Smooth muscle cell (in vitro differentiated cells): ENCODE data around the gene UBE2E2. TPM values are rescaled to one million over a fixed set of nuclear protein-coding genes. Genes with fewer than 3 reads are reported as not detected.

ENCODE experiments used
- DNase-seq: peaks from one replicate; lab custom pipeline; 2025; ENCODE audit not compliant: unreplicated experiment; lab: John Stamatoyannopoulos, UW
- H2AFZ ChIP-seq: fragments of 200-600 bp; sonication (generic); 2 replicates; pipeline ENCODE4 v1.6.0; 2016; ENCODE audit warnings: antibody characterized with exemption, low read depth, mild to moderate bottlenecking
- H3F3A ChIP-seq: fragments of 200-600 bp; sonication (generic); 2 replicates; pipeline ENCODE4 v1.6.0; 2017; ENCODE audit warnings: antibody characterized with exemption, low read depth
- H3K27ac ChIP-seq: fragments of 200-600 bp; sonication (generic); 2 replicates; pipeline ENCODE4 v1.5.1; 2016; ENCODE audit warnings: low read depth, mild to moderate bottlenecking
- H3K27me3 ChIP-seq: fragments of 200-600 bp; sonication (generic); 2 replicates; pipeline ENCODE4 v1.6.1; 2016; ENCODE audit warnings: low read depth, mild to moderate bottlenecking
- H3K36me3 ChIP-seq: fragments of 200-600 bp; sonication (generic); 2 replicates; pipeline ENCODE4 v1.5.1; 2016; ENCODE audit warnings: low read depth
- H3K4me1 ChIP-seq: fragments of 200-600 bp; sonication (generic); 2 replicates; pipeline ENCODE4 v1.5.1; 2016; ENCODE audit warnings: low read depth
- H3K4me2 ChIP-seq: fragments of 200-600 bp; sonication (generic); 2 replicates; pipeline ENCODE4 v1.6.0; 2016; ENCODE audit warnings: mild to moderate bottlenecking
- H3K4me3 ChIP-seq: fragments of 200-600 bp; sonication (generic); 2 replicates; pipeline ENCODE4 v1.5.1; 2016; ENCODE audit warnings: mild to moderate bottlenecking
- H3K79me2 ChIP-seq: fragments of 200-600 bp; sonication (generic); 2 replicates; pipeline ENCODE4 v1.6.0; 2016; ENCODE audit warnings: low read depth, mild to moderate bottlenecking
- H3K9ac ChIP-seq: fragments of 200-600 bp; sonication (generic); 2 replicates; pipeline ENCODE4 v1.6.0; 2016; ENCODE audit warnings: low read depth
- H3K9me3 ChIP-seq: fragments of 200-600 bp; sonication (generic); replicated peaks from 2 replicates; pipeline ENCODE4 v1.5.1; 2016; ENCODE audit warnings: low read depth
- H4K20me1 ChIP-seq: fragments of 200-600 bp; sonication (generic); 2 replicates; pipeline ENCODE4 v1.6.0; 2016; ENCODE audit warnings: low read depth
- CTCF ChIP-seq: fragments of 200-600 bp; sonication (generic); IDR thresholded peaks from 2 replicates; pipeline ENCODE4 v1.5.1; 2017; ENCODE audit warnings: borderline replicate concordance, mild to moderate bottlenecking, antibody characterized with exemption; ENCODE audit not compliant: insufficient read depth, poor library complexity, severe bottlenecking
- WGBS: methylation state at CpG from one replicate; pipeline ENCODE4 v1.1.7; 2016; ENCODE audit warnings: low lambda C conversion rate; 5-methylcytosine and 5-hydroxymethylcytosine counted together
- polyA plus RNA-seq: library from polyadenylated mRNA; unstranded; fragments of >200 nt; fragmentation: Nextera tagmentation; extraction: Ambion mirVana; gene quantifications from 2 replicates; pipeline ENCODE4 v1.2.1, GENCODE V29; 2016
- total RNA-seq: library from RNA; depleted of rRNA; stranded (reverse); fragments of >200 nt; gene quantifications from 2 replicates; pipeline ENCODE4 v1.2.3, GENCODE V29; 2014

The UBE2E2 gene
- total and polyA plus RNA-seq, 2 experiments from 2014 or later, result 65.9 to 121 TPM

GRCh38 chr3:23238156-23238555, 35.0 kb downstream of the UBE2E2 start:
- no peaks in the 10 kb centered on the region for H3F3A ChIP-seq
- TF ChIP-seq CTCF, result no peak
- H4K20me1 ChIP-seq, result peaks cover 99% of the 10 kb centered on the region
- no peak overlapping the region for H3K9ac ChIP-seq
- H3K9me3 ChIP-seq, result no peaks in the 10 kb centered on the region
- H3K4me2 ChIP-seq, result no peak overlapping the region
- H2AFZ ChIP-seq, result no peak overlapping the region
- DNase-seq, result no peak
- H3K27me3 ChIP-seq, result no peaks in the 10 kb centered on the region
- WGBS, result 97% methylated on average over 2 of the region's 2 CpGs
- H3K27ac ChIP-seq, result no peak overlapping the region
- H3K36me3 ChIP-seq, result no peaks in the 10 kb centered on the region
- H3K4me3 ChIP-seq, result no peak overlapping the region
- no peaks in the 10 kb centered on the region for H3K4me1 ChIP-seq
- peaks cover 65% of the 10 kb centered on the region for H3K79me2 ChIP-seq

GRCh38 chr3:23238578-23238977, 35.5 kb downstream of the UBE2E2 start:
- H3K79me2 ChIP-seq, result peaks cover 61% of the 10 kb centered on the region
- H2AFZ ChIP-seq, result no peak overlapping the region
- H3K4me3 ChIP-seq, result no peak overlapping the region
- H3F3A ChIP-seq, result no peaks in the 10 kb centered on the region
- TF ChIP-seq CTCF, result no peak
- H3K9me3 ChIP-seq, result no peaks in the 10 kb centered on the region
- 92% methylated on average over 4 of the region's 4 CpGs for WGBS
- H3K27me3 ChIP-seq, result no peaks in the 10 kb centered on the region
- no peak overlapping the region for H3K4me2 ChIP-seq
- H4K20me1 ChIP-seq, result peaks cover 98% of the 10 kb centered on the region
- H3K27ac ChIP-seq, result no peak overlapping the region
- H3K9ac ChIP-seq, result no peak overlapping the region
- no peaks in the 10 kb centered on the region for H3K36me3 ChIP-seq
- no peak for DNase-seq
- no peaks in the 10 kb centered on the region for H3K4me1 ChIP-seq

- Histone ChIP-seq H3K4me3 (no peak overlapping the region), H3K27ac (no peak overlapping the region), H3K4me1 (no peaks in the 10 kb centered on the region), H3K79me2 (peaks cover 55% of the 10 kb centered on the region), H3K9ac (no peak overlapping the region), H3K27me3 (no peaks in the 10 kb centered on the region), H3K4me2 (no peak overlapping the region), H3K36me3 (no peaks in the 10 kb centered on the region), H3K9me3 (no peaks in the 10 kb centered on the region), H3F3A (no peaks in the 10 kb centered on the region), H2AFZ (no peak overlapping the region), H4K20me1 (peaks cover 98% of the 10 kb centered on the region)
- DNase-seq, result no peak
- no peak for TF ChIP-seq CTCF
- WGBS, result 91% methylated on average over 4 of the region's 4 CpGs
Measured at GRCh38 chr3:23239211-23240068, 36.3 kb downstream of the UBE2E2 start.

- peaks cover 98% of the 10 kb centered on the region for H4K20me1 ChIP-seq
- no peak overlapping the region for H3K4me2 ChIP-seq
- H3K9ac ChIP-seq, result no peak overlapping the region
- no peak overlapping the region for H3K4me3 ChIP-seq
- H3K27me3 ChIP-seq, result no peaks in the 10 kb centered on the region
- no peak overlapping the region for H3K27ac ChIP-seq
- TF ChIP-seq CTCF, result no peak
- H3K9me3 ChIP-seq, result no peaks in the 10 kb centered on the region
- no peak for DNase-seq
- 97% methylated on average over 3 of the region's 3 CpGs for whole genome bisulfite sequencing
- no peaks in the 10 kb centered on the region for H3K4me1 ChIP-seq
- no peak overlapping the region for H2AFZ ChIP-seq
- no peaks in the 10 kb centered on the region for H3K36me3 ChIP-seq
- H3K79me2 ChIP-seq, result peaks cover 56% of the 10 kb centered on the region
- no peaks in the 10 kb centered on the region for H3F3A ChIP-seq
Measured at GRCh38 chr3:23240171-23240785, 37.2 kb downstream of the UBE2E2 start.
